HUES48 (cell line): ENCODE data around the gene POLE.

ENCODE experiments used
- H3K27ac ChIP-seq: one replicate; pipeline ENCODE4 v1.7.0; 2013; ENCODE audit warnings: low read depth, low read length, inconsistent platforms
- H3K27me3 ChIP-seq: 2 replicates; pipeline ENCODE4 v1.6.1; 2013; ENCODE audit warnings: mild to moderate bottlenecking, low read length; ENCODE audit not compliant: control insufficient read depth, insufficient read depth
- H3K36me3 ChIP-seq: 2 replicates; pipeline ENCODE4 v1.6.1; 2013; ENCODE audit warnings: low read length; ENCODE audit not compliant: control insufficient read depth, insufficient read depth
- H3K4me1 ChIP-seq: 2 replicates; pipeline ENCODE4 v1.6.1; 2013; ENCODE audit warnings: mild to moderate bottlenecking, low read length; ENCODE audit not compliant: control insufficient read depth, insufficient read depth
- H3K4me3 ChIP-seq: 2 replicates; pipeline ENCODE4 v1.5.1; 2013; ENCODE audit warnings: mild to moderate bottlenecking, low read depth, low read length
- H3K9ac ChIP-seq: 2 replicates; pipeline ENCODE4 v1.6.1; 2013; ENCODE audit warnings: mild to moderate bottlenecking, low read depth, low read length, moderate library complexity
- H3K9me3 ChIP-seq: 2 replicates; pipeline ENCODE4 v1.6.1; 2013; ENCODE audit warnings: low read length; ENCODE audit not compliant: control insufficient read depth, insufficient read depth

Gene POLE

GRCh38 chr12:132579744-132580143 is 107.4 kb downstream of the POLE start:
- Histone ChIP-seq H3K9me3 (no peaks in the 10 kb centered on the region), H3K27ac (no peak overlapping the region), H3K36me3 (peaks cover 30% of the 10 kb centered on the region), H3K27me3 (peaks cover 21% of the 10 kb centered on the region), H3K9ac (no peak overlapping the region), H3K4me3 (no peak overlapping the region), H3K4me1 (peaks cover 6% of the 10 kb centered on the region; the same call in 1 of the 2 replicates)

- no peak overlapping the region for H3K27ac ChIP-seq
- H3K4me1 ChIP-seq = peaks cover 1% of the 10 kb centered on the region; the same call in 1 of the 2 replicates
- no peaks in the 10 kb centered on the region for H3K9me3 ChIP-seq
- no peak overlapping the region for H3K9ac ChIP-seq
- H3K27me3 ChIP-seq = peaks cover 12% of the 10 kb centered on the region
- no peak overlapping the region for H3K4me3 ChIP-seq
- H3K36me3 ChIP-seq = peaks cover 39% of the 10 kb centered on the region
Observed at GRCh38 chr12:132578826-132579225, 108.3 kb downstream of the POLE start.

- H3K9ac ChIP-seq = no peak overlapping the region
- peaks cover 8% of the 10 kb centered on the region; the same call in 1 of the 2 replicates for H3K27me3 ChIP-seq
- no peak overlapping the region for H3K4me3 ChIP-seq
- H3K4me1 ChIP-seq = no peaks in the 10 kb centered on the region
- no peak overlapping the region for H3K27ac ChIP-seq
- peaks cover 46% of the 10 kb centered on the region for H3K36me3 ChIP-seq
- H3K9me3 ChIP-seq = no peaks in the 10 kb centered on the region
Observed at GRCh38 chr12:132578118-132578517, 109.0 kb downstream of the POLE start.

GRCh38 chr12:132577191-132577920 is 109.8 kb downstream of the POLE start:
- H3K36me3 ChIP-seq = peaks cover 52% of the 10 kb centered on the region

GRCh38 chr12:132576701-132577100 is 110.4 kb downstream of the POLE start:
- Histone ChIP-seq H3K4me3 (no peak overlapping the region), H3K27me3 (no peaks in the 10 kb centered on the region), H3K9ac (no peak overlapping the region), H3K36me3 (peaks cover 52% of the 10 kb centered on the region), H3K4me1 (no peaks in the 10 kb centered on the region), H3K9me3 (no peaks in the 10 kb centered on the region), H3K27ac (no peak overlapping the region)

More at GRCh38 chr12:132577191-132577920, 109.8 kb downstream of the POLE start:
- Histone ChIP-seq H3K9me3 (no peaks in the 10 kb centered on the region), H3K4me1 (no peaks in the 10 kb centered on the region), H3K27me3 (0 out of 2 replicates have a peak, but pooled peaks cover under 1% of the 10 kb centered on the region), H3K9ac (no peak overlapping the region), H3K27ac (no peak overlapping the region), H3K4me3 (no peak overlapping the region)

GRCh38 chr12:132575661-132576060 is 111.5 kb downstream of the POLE start:
- Histone ChIP-seq H3K4me3 (no peak overlapping the region), H3K9ac (no peak overlapping the region), H3K9me3 (no peaks in the 10 kb centered on the region), H3K4me1 (no peaks in the 10 kb centered on the region), H3K36me3 (peaks cover 58% of the 10 kb centered on the region), H3K27ac (no peak overlapping the region), H3K27me3 (no peaks in the 10 kb centered on the region)

- Histone ChIP-seq H3K9ac (no peak overlapping the region), H3K4me1 (no peaks in the 10 kb centered on the region), H3K36me3 (peaks cover 62% of the 10 kb centered on the region), H3K27me3 (no peaks in the 10 kb centered on the region), H3K4me3 (no peak overlapping the region), H3K27ac (no peak overlapping the region), H3K9me3 (no peaks in the 10 kb centered on the region)
Observed at GRCh38 chr12:132574271-132574996, 112.7 kb downstream of the POLE start.
